GM12875 (cell line): ENCODE data around the gene TNN.

Source experiments
- H3K4me3 ChIP-seq: one replicate; pipeline ENCODE4 v1.5.1; 2011; ENCODE audit warnings: low read depth, low read length, control low read depth
- TF ChIP-seq, protein P1 (sequence below): IDR thresholded peaks from 2 replicates; pipeline ENCODE4 v1.5.1; 2011; ENCODE audit warnings: low read depth, mild to moderate bottlenecking, control low read depth, inconsistent platforms, low read length, moderate library complexity, borderline replicate concordance; ENCODE audit not compliant: insufficient read depth

Gene TNN, protein sequence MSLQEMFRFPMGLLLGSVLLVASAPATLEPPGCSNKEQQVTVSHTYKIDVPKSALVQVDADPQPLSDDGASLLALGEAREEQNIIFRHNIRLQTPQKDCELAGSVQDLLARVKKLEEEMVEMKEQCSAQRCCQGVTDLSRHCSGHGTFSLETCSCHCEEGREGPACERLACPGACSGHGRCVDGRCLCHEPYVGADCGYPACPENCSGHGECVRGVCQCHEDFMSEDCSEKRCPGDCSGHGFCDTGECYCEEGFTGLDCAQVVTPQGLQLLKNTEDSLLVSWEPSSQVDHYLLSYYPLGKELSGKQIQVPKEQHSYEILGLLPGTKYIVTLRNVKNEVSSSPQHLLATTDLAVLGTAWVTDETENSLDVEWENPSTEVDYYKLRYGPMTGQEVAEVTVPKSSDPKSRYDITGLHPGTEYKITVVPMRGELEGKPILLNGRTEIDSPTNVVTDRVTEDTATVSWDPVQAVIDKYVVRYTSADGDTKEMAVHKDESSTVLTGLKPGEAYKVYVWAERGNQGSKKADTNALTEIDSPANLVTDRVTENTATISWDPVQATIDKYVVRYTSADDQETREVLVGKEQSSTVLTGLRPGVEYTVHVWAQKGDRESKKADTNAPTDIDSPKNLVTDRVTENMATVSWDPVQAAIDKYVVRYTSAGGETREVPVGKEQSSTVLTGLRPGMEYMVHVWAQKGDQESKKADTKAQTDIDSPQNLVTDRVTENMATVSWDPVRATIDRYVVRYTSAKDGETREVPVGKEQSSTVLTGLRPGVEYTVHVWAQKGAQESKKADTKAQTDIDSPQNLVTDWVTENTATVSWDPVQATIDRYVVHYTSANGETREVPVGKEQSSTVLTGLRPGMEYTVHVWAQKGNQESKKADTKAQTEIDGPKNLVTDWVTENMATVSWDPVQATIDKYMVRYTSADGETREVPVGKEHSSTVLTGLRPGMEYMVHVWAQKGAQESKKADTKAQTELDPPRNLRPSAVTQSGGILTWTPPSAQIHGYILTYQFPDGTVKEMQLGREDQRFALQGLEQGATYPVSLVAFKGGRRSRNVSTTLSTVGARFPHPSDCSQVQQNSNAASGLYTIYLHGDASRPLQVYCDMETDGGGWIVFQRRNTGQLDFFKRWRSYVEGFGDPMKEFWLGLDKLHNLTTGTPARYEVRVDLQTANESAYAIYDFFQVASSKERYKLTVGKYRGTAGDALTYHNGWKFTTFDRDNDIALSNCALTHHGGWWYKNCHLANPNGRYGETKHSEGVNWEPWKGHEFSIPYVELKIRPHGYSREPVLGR (N-terminal part only)

DNA sequence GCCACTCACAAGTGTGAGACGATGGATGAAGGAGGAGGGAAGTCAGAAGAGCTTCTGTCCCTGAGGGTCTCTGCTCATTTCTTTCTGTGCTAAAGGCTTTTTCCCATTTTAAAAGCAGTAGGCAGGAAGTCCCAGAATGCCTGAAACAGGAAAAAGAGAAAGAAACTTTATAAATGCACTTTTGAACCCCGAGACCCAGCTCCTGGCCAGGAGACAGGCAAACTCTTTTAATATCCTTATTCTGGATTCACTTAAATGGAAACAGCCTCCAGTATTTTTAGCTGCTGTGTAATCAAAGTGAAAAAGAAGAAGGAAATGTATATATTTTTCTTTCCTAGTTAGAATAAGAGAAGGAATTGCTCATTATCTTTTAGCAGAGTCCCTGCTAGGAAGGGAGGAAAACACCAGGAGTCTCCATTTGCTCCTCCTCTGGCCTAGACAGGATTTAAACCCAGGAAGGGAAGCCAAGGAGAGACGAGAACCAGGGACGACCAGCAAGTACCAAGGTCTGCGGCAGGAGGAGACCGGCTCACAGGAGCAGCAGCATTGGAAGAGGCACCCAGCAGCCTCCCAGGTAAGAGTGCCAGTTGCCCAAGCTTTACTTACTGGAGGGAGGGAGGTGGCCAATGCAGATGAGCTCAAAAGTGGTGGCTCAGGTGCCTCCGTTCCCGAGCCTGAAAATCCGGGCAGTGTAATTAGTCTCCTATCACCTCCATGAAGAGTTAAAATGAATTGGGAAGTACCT lies at the start of gene TNN:
Gene TNN (plus strand): TSS at position 472 of the 745 bp plus-strand sequence. CDS start 9,586 bp downstream, outside the sequence.
- H3K4me3 ChIP-seq, result no peak within 1 kb of the TSS
- TF ChIP-seq, protein P1, sequence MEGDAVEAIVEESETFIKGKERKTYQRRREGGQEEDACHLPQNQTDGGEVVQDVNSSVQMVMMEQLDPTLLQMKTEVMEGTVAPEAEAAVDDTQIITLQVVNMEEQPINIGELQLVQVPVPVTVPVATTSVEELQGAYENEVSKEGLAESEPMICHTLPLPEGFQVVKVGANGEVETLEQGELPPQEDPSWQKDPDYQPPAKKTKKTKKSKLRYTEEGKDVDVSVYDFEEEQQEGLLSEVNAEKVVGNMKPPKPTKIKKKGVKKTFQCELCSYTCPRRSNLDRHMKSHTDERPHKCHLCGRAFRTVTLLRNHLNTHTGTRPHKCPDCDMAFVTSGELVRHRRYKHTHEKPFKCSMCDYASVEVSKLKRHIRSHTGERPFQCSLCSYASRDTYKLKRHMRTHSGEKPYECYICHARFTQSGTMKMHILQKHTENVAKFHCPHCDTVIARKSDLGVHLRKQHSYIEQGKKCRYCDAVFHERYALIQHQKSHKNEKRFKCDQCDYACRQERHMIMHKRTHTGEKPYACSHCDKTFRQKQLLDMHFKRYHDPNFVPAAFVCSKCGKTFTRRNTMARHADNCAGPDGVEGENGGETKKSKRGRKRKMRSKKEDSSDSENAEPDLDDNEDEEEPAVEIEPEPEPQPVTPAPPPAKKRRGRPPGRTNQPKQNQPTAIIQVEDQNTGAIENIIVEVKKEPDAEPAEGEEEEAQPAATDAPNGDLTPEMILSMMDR, result no peak

DNA sequence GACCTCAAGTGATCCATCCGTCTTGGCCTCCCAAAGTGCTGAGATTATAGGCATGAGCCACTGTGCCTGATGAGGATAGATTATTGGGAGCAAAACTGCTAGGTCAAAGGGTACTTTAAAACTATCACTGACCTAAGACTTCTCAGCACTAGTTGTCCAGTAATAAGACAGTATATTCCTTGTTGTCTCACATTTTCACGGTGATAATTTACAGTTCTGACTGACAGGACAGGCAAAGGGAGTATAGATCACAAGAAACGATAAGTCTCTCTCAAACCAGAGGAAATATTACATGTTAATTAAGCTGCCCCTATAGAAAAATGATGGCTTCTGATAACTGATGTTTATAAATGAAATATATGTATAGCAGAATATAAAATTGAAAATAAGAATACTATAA lies 48.1 kb upstream of the TNN start:
- TF ChIP-seq, protein P1, result no peak
- H3K4me3 ChIP-seq, result no peak overlapping the region

DNA sequence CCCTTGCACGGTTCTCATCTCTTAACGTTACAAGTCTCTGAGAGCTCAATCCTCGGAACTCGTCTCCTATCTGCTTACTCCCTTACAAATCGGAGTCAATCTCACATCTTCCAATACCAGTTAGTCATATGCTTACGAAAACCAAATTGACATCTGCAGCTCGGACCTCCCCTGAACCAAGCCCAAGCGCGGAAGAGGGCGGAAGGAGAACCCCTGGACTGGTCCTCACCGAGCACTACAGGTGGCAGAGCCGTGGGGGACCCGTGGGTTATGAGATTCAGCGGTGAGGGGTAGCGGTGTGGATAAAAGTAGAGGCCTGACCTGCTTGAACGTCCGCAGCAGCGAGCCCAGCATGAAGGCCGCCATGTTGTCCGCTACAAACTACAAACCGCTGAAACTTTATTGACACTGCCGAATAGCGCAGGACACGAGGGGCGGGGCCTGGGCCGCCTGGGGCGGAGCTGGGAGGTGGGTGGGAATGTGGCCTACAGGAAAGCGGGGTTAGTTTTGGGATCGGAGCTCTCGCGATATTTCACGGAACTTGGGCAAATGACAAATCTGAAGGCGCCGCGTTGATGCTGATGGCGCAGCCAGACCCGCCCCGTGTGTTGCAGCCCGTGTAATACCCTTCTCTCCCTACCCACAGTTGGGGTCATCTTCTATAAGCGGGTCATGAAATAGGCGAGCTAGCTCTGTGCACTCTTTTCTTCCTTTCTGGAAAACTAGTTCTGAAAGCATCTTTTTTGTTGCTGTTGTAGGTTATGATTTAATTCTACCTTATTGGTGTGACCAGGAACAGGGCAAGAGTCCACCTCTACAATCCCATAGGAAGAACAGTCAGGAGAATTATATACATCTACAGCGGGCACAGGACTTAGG lies 44.4 kb upstream of the TNN start, which contains the start of gene MRPS14:
Gene MRPS14 (minus strand): TSS at position 383 of the 879 bp plus-strand sequence. CDS start 17 bp downstream, at position 366.
- H3K4me3 ChIP-seq, result peak within 1 kb of the TSS; percentile 87
- TF ChIP-seq, protein P1, result no peak

DNA sequence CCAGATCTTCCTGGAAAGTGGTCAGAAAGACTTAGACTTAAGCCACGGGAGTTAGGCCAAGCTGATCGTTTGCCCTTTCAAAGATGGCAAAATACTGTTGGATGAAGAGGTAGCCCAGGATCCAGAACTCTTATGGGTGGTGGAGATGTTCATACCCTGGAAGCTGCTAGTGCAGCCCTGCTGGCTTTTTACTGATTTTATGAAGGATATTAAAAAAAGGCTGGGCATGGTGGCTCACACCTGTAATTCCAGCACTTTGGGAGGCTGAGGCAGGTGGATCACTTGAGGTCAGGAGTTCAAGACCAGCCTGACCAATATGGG lies 43.8 kb upstream of the TNN start:
- peak overlapping the region; percentile 87 for H3K4me3 ChIP-seq

DNA sequence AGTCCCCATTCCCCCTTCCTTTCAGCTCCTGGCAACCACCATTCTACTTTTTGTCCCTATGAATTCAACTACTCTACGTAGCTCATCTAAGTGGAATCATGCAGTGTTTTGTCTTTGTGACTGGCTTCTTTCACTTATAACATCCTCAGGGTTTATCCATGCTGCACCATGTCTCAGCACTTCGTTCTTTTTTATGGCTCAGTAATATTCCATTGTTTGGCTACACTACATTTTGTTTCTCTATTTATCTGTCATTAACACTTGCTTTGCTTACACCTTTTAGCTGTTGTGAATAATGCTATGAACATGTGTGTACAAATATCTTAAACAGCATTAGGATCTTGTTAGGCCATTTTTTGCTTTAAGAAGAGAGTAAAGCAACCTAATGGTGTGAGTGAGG lies 42.9 kb upstream of the TNN start:
- TF ChIP-seq, protein P1, result no peak
- H3K4me3 ChIP-seq, result no peak overlapping the region

DNA sequence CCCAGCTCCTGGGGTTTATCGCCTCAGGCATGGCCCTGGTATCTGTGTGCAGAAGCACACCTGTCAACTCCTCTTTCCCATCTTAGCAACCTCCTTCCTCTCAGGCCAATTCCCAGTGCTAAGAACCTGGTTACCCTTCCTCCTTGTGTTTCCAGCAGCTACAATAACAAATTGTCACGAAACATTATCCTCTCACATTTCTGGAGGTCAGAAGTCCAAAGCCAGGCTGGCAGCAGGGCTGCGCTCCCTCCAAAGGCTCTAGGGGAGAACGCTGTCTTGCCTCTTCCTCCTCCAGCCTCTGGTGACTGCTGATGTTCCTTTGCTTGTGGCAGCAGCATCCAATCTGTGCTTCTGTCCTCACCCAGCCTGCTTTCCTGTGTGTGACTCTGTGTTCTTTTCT lies 33.7 kb upstream of the TNN start:
- no peak overlapping the region for H3K4me3 ChIP-seq
- TF ChIP-seq, protein P1, result no peak
